ENCODE measurements around the gene BEST2. TPM values are rescaled to one million over a fixed set of nuclear protein-coding genes. Genes with fewer than 3 reads are reported as not detected.

BEST2 gene
- total RNA-seq, 1 experiment from 2014 or later = 0.27 TPM

- DNase-seq = no peak
- intact Hi-C loops (cut with micrococcal nuclease; ENCODE audit: unreplicated experiment) = no loop called here
- Histone ChIP-seq H3K9me3 (no peaks in the 10 kb centered on the region), H3K36me3 (ENCODE audit: control insufficient read depth, insufficient read depth, low read length) (no peaks in the 10 kb centered on the region), H3K4me1 (peaks cover 39% of the 10 kb centered on the region), H3K4me3 (ENCODE audit: low read depth, low read length) (peak overlapping the region; percentile 41), H3K27me3 (replicated peaks; ENCODE audit: control insufficient read depth, insufficient read depth, low read length) (no peaks in the 10 kb centered on the region)
- Mint-ChIP-seq H3K27ac (ENCODE audit: unreplicated experiment) (peak overlapping the region; percentile 90), H3K9me3 (ENCODE audit: unreplicated experiment) (no peaks in the 10 kb centered on the region), H3K36me3 (ENCODE audit: insufficient read depth, unreplicated experiment) (peaks cover 34% of the 10 kb centered on the region), H3K4me3 (ENCODE audit: unreplicated experiment) (peak overlapping the region; percentile 78), H3K4me1 (ENCODE audit: low read depth, unreplicated experiment) (peaks cover 21% of the 10 kb centered on the region), H3K27me3 (ENCODE audit: insufficient read depth, unreplicated experiment) (no peaks in the 10 kb centered on the region)
- no peak for TF ChIP-seq CTCF (IDR thresholded peaks at IDR 0.05; ENCODE audit: insufficient read depth in 1 of 2, low read depth in 1 of 2, low read length in 1 of 2, severe bottlenecking in 1 of 2, unreplicated experiment in 1 of 2)
- BruUV-seq (replicated peaks) = TSS peak; percentile 29
- ChIA-PET CTCF (interaction anchor here (0.6 to 1.5 kb wide), 4 partner anchors 11 to 39 kb away, joined by 3 to 9 read pairs (median 4); partner anchors contain the start of gene HOOK2), POLR2A (interaction anchor here (0.9 to 1.0 kb wide), 3 partner anchors 10 to 52 kb away, joined by 3 to 4 read pairs (median 3); partner anchors contain the start of gene GET3)
Measured at GRCh38 chr19:12788682-12789097, 37.1 kb downstream of the BEST2 start.

- Histone ChIP-seq H3K27me3 (replicated peaks; ENCODE audit: control insufficient read depth, insufficient read depth, low read length) (no peaks in the 10 kb centered on the region), H3K4me1 (peaks cover 33% of the 10 kb centered on the region), H3K9me3 (no peaks in the 10 kb centered on the region), H3K4me3 (ENCODE audit: low read depth, low read length) (peak overlapping the region; percentile 41), H3K36me3 (ENCODE audit: control insufficient read depth, insufficient read depth, low read length) (no peaks in the 10 kb centered on the region)
- no peak for TF ChIP-seq CTCF (IDR thresholded peaks at IDR 0.05; ENCODE audit: insufficient read depth in 1 of 2, low read depth in 1 of 2, low read length in 1 of 2, severe bottlenecking in 1 of 2, unreplicated experiment in 1 of 2)
- POLR2A ChIA-PET = interaction anchor here (0.6 to 1.0 kb wide), 4 partner anchors 11 to 84 kb away, joined by 3 to 5 read pairs (median 4); partner anchors contain the start of gene GET3
- BruUV-seq (replicated peaks) = no TSS peak
- Mint-ChIP-seq H3K36me3 (ENCODE audit: insufficient read depth, unreplicated experiment) (peaks cover 39% of the 10 kb centered on the region), H3K4me1 (ENCODE audit: low read depth, unreplicated experiment) (peaks cover 21% of the 10 kb centered on the region), H3K27me3 (ENCODE audit: insufficient read depth, unreplicated experiment) (no peaks in the 10 kb centered on the region), H3K27ac (ENCODE audit: unreplicated experiment) (peak overlapping the region; percentile 90), H3K4me3 (ENCODE audit: unreplicated experiment) (peak overlapping the region; percentile 92), H3K9me3 (ENCODE audit: unreplicated experiment) (no peaks in the 10 kb centered on the region)
- CTCF ChIA-PET = interaction anchor here (0.5 to 1.5 kb wide), 5 partner anchors 12 to 853 kb away, joined by 3 to 9 read pairs (median 3); partner anchors contain the start of gene HOOK2
- intact Hi-C loops (cut with micrococcal nuclease; ENCODE audit: unreplicated experiment) = no loop called here
- DNase-seq = no peak
Measured at GRCh38 chr19:12789098-12789903, 37.7 kb downstream of the BEST2 start.

DNA sequence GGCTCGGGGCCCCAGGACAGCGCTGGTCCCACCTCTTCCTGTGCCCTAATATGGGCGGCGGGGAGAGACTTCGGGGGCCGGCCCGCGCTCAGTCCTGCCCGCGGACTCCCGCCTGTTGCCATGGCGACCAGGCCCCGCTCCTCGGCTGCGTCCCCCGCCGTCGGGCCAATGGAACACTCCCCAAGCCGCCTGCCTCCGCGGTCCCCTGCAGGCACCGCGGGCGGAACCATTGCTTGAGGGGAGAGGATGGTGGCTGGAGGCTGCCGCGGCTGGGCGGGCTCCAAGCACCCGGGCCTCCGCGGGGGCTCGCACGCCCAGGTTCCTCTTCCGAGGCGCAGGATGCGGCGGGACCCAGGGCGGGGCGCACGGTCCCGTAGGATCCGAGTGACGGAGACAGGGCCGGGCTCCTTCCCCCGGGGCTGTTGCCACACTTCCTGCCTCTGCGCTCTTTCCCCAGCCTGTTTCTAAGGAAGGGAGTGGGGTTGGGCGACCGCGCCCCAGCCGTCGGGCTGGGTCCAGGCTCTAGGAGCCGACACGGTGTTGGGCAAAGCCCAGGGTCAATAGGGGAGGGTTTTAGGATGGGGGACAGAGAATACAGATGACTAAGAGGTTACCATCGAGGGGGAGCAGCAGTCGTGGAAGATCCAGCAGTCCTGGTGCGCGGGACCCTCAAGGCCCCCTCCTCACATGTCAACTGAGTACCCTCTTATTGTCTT is 38.5 kb downstream of the BEST2 start:
- Mint-ChIP-seq H3K4me3 (ENCODE audit: unreplicated experiment) (peak overlapping the region; percentile 92), H3K36me3 (ENCODE audit: insufficient read depth, unreplicated experiment) (peaks cover 42% of the 10 kb centered on the region), H3K27ac (ENCODE audit: unreplicated experiment) (peak overlapping the region; percentile 83), H3K4me1 (ENCODE audit: low read depth, unreplicated experiment) (peaks cover 21% of the 10 kb centered on the region), H3K9me3 (ENCODE audit: unreplicated experiment) (no peaks in the 10 kb centered on the region), H3K27me3 (ENCODE audit: insufficient read depth, unreplicated experiment) (no peaks in the 10 kb centered on the region)
- Histone ChIP-seq H3K36me3 (ENCODE audit: control insufficient read depth, insufficient read depth, low read length) (no peaks in the 10 kb centered on the region), H3K4me1 (peaks cover 25% of the 10 kb centered on the region), H3K4me3 (ENCODE audit: low read depth, low read length) (peak overlapping the region; percentile 40), H3K9me3 (no peaks in the 10 kb centered on the region), H3K27me3 (replicated peaks; ENCODE audit: control insufficient read depth, insufficient read depth, low read length) (no peaks in the 10 kb centered on the region)
- TF ChIP-seq CTCF (IDR thresholded peaks at IDR 0.05; ENCODE audit: insufficient read depth in 1 of 2, low read depth in 1 of 2, low read length in 1 of 2, severe bottlenecking in 1 of 2, unreplicated experiment in 1 of 2) = no peak
- no TSS peak for BruUV-seq (replicated peaks)
- DNase-seq = peak; percentile 95 to 96
- intact Hi-C loops (cut with micrococcal nuclease; ENCODE audit: unreplicated experiment) = loop anchor here (1.0 to 5.0 kb wide), 2 partner anchors 8 to 362 kb away; partner anchors contain the start of genes IER2 and STX10
- POLR2A ChIA-PET = interaction anchor here (0.6 to 1.0 kb wide), 3 partner anchors 11 to 83 kb away, joined by 3 to 5 read pairs (median 4); partner anchors contain the start of gene GET3
- CTCF ChIA-PET = interaction anchor here (0.5 to 1.5 kb wide), 2 partner anchors 13 to 852 kb away, joined by 3 to 9 read pairs; no protein-coding TSS in a partner anchor

All from Caco-2 (cell line).